DND-41 (cell line): Measurements from ENCODE around the gene LRRC58.

Experiments
- ATAC-seq: fragments of 200-7000 bp; cut with Tn5 transposase; 3 replicates; pipeline ENCODE4 v1.9.1; 2021; ENCODE audit warnings: low read depth; ENCODE audit not compliant: insufficient read depth
- DNase-seq: peaks from one replicate; pipeline ENCODE4 v3.0.0-alpha.2; 2020
- H2AFZ ChIP-seq: 2 replicates; pipeline ENCODE4 v1.6.0; 2012; ENCODE audit warnings: low read depth, low read length
- H3K27ac ChIP-seq: 2 replicates; pipeline ENCODE4 v1.5.1; 2012; ENCODE audit warnings: low read length, inconsistent platforms
- H3K27me3 ChIP-seq: fragments of 200-600 bp; sonication (generic); 2 replicates; pipeline ENCODE4 v1.6.0; 2012; ENCODE audit warnings: low read length, mild to moderate bottlenecking, inconsistent platforms; ENCODE audit not compliant: insufficient read depth, poor library complexity
- H3K36me3 ChIP-seq: 2 replicates; pipeline ENCODE4 v1.5.1; 2012; ENCODE audit warnings: low read length, inconsistent platforms; ENCODE audit not compliant: insufficient read depth
- H3K4me1 ChIP-seq: 2 replicates; pipeline ENCODE4 v1.5.1; 2012; ENCODE audit warnings: mild to moderate bottlenecking, low read length; ENCODE audit not compliant: insufficient read depth
- H3K4me2 ChIP-seq: 2 replicates; pipeline ENCODE4 v1.6.0; 2012; ENCODE audit warnings: mild to moderate bottlenecking, moderate library complexity, low read length, inconsistent platforms; ENCODE audit not compliant: insufficient read depth
- H3K4me3 ChIP-seq, 2 experiments: fragments of 200-600 bp in 1 of 2; shearing (Covaris generic) in 1 of 2; 2 replicates each; pipeline ENCODE4 v1.5.1; 2012 to 2016; ENCODE audit warnings: inconsistent platforms in 2 of 2, low read length in 2 of 2, mild to moderate bottlenecking in 2 of 2, low read depth in 1 of 2, moderate library complexity in 1 of 2
- H3K79me2 ChIP-seq: 2 replicates; pipeline ENCODE4 v1.6.0; 2012; ENCODE audit warnings: low read length, inconsistent platforms; ENCODE audit not compliant: insufficient read depth
- H3K9ac ChIP-seq: 2 replicates; pipeline ENCODE4 v1.6.0; 2012; ENCODE audit warnings: low read depth, mild to moderate bottlenecking, inconsistent platforms, low read length, moderate library complexity
- H3K9me3 ChIP-seq: 2 replicates; pipeline ENCODE4 v1.5.1; 2012; ENCODE audit warnings: low read length, moderate library complexity, mild to moderate bottlenecking, inconsistent platforms; ENCODE audit not compliant: insufficient read depth, severe bottlenecking
- H4K20me1 ChIP-seq: 2 replicates; pipeline ENCODE4 v1.6.0; 2012; ENCODE audit warnings: low read length; ENCODE audit not compliant: insufficient read depth
- EZH2 ChIP-seq: IDR thresholded peaks from 3 replicates; pipeline ENCODE4 v1.6.1; 2012; ENCODE audit warnings: borderline replicate concordance, low read depth, mild to moderate bottlenecking, moderate library complexity, low read length, inconsistent platforms; ENCODE audit not compliant: severe bottlenecking
- TF ChIP-seq, protein P1 (sequence below): IDR thresholded peaks from 2 replicates; pipeline ENCODE4 v1.5.1; 2012; ENCODE audit warnings: borderline replicate concordance, low read length, moderate library complexity, mild to moderate bottlenecking; ENCODE audit not compliant: poor library complexity, severe bottlenecking; ENCODE audit errors: extremely low read depth

LRRC58 gene

DNA sequence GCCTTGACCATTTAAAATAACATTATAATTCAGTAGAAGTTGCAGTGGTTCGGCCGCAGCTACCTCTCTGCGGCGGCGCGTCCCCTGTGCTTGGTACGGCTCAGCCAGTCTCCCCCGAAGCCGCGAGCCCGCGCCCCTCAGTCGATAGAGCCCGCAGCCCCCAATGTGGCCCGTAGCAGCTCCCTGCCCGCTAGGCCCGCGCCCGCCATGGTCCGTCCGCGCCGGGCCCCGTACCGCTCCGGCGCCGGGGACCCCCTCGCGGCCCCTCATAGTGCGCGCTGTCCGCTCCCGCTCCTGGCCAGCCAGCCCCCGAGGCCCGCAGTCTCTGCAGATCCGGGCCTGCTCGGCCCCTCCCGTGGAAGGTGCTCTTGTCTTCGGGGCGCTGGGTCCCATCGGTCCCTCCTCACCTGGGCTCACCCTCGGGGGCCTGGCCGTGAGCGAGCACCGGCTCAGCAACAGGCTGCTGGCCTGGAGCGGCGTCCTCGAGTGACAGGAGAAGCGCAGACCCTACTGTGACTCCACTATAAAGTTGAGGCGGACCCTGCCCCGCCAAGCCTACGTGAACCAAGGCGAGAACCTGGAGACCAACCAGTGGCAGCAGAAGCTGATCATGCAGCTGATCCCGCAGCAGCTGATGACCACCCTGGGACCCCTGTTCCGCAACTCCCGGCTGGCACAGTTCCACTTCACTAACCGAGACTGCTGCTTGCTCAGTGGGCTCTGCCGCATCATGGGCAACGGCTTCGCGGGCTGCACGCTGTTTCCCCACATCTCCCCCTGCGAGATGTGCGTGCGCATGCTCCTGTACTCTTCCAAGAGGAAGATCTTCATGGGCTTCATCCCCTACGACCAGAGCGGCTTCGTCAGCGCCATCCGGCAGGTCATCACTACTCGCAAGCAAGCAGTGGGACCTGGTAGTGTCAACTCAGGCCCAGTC is 42.4 kb downstream of the LRRC58 start:
- no peak for TF ChIP-seq EZH2
- TF ChIP-seq, protein P1, sequence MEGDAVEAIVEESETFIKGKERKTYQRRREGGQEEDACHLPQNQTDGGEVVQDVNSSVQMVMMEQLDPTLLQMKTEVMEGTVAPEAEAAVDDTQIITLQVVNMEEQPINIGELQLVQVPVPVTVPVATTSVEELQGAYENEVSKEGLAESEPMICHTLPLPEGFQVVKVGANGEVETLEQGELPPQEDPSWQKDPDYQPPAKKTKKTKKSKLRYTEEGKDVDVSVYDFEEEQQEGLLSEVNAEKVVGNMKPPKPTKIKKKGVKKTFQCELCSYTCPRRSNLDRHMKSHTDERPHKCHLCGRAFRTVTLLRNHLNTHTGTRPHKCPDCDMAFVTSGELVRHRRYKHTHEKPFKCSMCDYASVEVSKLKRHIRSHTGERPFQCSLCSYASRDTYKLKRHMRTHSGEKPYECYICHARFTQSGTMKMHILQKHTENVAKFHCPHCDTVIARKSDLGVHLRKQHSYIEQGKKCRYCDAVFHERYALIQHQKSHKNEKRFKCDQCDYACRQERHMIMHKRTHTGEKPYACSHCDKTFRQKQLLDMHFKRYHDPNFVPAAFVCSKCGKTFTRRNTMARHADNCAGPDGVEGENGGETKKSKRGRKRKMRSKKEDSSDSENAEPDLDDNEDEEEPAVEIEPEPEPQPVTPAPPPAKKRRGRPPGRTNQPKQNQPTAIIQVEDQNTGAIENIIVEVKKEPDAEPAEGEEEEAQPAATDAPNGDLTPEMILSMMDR = no peak
- no peak overlapping the region for H3K9ac ChIP-seq
- H3K9me3 ChIP-seq = no peaks in the 10 kb centered on the region
- no peaks in the 10 kb centered on the region for H4K20me1 ChIP-seq
- no peak overlapping the region for H3K4me3 ChIP-seq
- ATAC-seq = no peak
- H3K79me2 ChIP-seq = no peaks in the 10 kb centered on the region
- H3K27me3 ChIP-seq = no peaks in the 10 kb centered on the region
- DNase-seq = no peak
- H3K27ac ChIP-seq = no peak overlapping the region
- H3K4me1 ChIP-seq = no peaks in the 10 kb centered on the region
- H3K4me2 ChIP-seq = no peak overlapping the region
- no peak overlapping the region for H2AFZ ChIP-seq
- H3K36me3 ChIP-seq = no peaks in the 10 kb centered on the region

DNA sequence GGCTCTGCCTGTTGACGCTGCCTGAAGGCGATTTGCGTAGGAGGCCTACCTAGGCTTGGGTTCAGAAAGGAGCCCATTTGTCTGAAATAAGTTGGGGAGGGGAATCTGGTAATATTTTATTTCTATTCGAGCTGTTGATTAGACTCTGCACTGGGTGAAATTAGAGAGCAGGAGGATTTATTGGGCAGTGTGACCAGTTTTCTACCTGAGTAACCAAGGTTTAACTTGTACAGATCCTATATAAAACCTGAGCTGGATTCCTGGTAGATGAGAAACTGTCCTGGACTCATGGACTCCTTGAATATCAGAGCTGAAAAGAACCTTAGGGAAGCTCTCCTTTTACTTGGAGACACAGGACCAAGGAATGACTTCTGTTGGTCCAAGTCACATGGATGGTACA is 44.5 kb downstream of the LRRC58 start:
- no peaks in the 10 kb centered on the region for H3K9me3 ChIP-seq
- no peaks in the 10 kb centered on the region for H4K20me1 ChIP-seq
- H3K4me2 ChIP-seq = no peak overlapping the region
- DNase-seq (no peak), ATAC-seq (no peak)
- H3K27me3 ChIP-seq = no peaks in the 10 kb centered on the region
- H2AFZ ChIP-seq = no peak overlapping the region
- no peaks in the 10 kb centered on the region for H3K79me2 ChIP-seq
- no peak overlapping the region for H3K27ac ChIP-seq
- no peak overlapping the region for H3K4me3 ChIP-seq
- no peak overlapping the region for H3K9ac ChIP-seq
- no peaks in the 10 kb centered on the region for H3K36me3 ChIP-seq
- H3K4me1 ChIP-seq = no peaks in the 10 kb centered on the region
- TF ChIP-seq, protein P1 = no peak
- no peak for TF ChIP-seq EZH2

DNA sequence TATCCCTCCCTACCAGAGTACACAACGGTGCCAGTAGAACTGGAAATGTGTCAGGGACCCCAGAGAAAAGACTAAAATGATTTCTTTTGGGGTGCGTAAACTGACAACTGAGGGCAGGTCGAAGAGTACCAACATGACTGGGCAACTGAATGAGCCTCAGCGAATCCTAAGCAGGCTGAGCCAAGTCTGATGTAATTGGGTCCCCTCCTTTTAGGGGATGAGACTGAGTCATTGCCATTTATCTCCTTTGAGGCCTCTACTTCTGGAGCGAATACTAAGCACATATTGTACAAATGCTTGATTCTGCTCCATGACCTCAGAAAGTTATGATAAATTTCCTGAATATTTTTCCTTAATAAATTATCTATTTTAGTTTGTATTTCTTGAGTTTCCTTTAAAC is 46.8 kb downstream of the LRRC58 start:
- TF ChIP-seq, protein P1 = no peak
- TF ChIP-seq EZH2 = no peak
- H3K27ac ChIP-seq = no peak overlapping the region
- H3K4me3 ChIP-seq = no peak overlapping the region
- H2AFZ ChIP-seq = no peak overlapping the region
- no peak overlapping the region for H3K4me2 ChIP-seq
- H3K4me1 ChIP-seq = no peaks in the 10 kb centered on the region
- H3K79me2 ChIP-seq = no peaks in the 10 kb centered on the region
- no peak overlapping the region for H3K9ac ChIP-seq
- H3K36me3 ChIP-seq = no peaks in the 10 kb centered on the region
- H3K27me3 ChIP-seq = no peaks in the 10 kb centered on the region
- no peaks in the 10 kb centered on the region for H4K20me1 ChIP-seq
- no peaks in the 10 kb centered on the region for H3K9me3 ChIP-seq
- no peak for DNase-seq
- no peak for ATAC-seq
